H9 (cell line): ENCODE measurements around the gene KLK2. TPM values are rescaled to one million over a fixed set of nuclear protein-coding genes. Genes with fewer than 3 reads are reported as not detected.

Experiments
- DNase-seq: peaks from one replicate; pipeline ENCODE4 v3.0.0-alpha.2; 2017
- H2AFZ ChIP-seq: one replicate; pipeline ENCODE4 v1.6.1; 2013; ENCODE audit warnings: mild to moderate bottlenecking, low read length, control low read depth, moderate library complexity
- H2AK5ac ChIP-seq: 2 replicates; pipeline ENCODE4 v1.6.1; 2013; ENCODE audit warnings: low read length, control low read depth, mixed read lengths; ENCODE audit not compliant: insufficient read length
- H2BK120ac ChIP-seq: one replicate; pipeline ENCODE4 v1.6.1; 2013; ENCODE audit warnings: low read depth, mild to moderate bottlenecking, low read length, control low read depth, inconsistent platforms; ENCODE audit not compliant: poor library complexity, severe bottlenecking
- H2BK12ac ChIP-seq: 2 replicates; pipeline ENCODE4 v1.6.1; 2013; ENCODE audit warnings: low read length, control low read depth, mixed read lengths, low read depth; ENCODE audit not compliant: insufficient read length
- H2BK15ac ChIP-seq: 2 replicates; pipeline ENCODE4 v1.6.1; 2013; ENCODE audit warnings: low read depth, low read length, control low read depth
- H2BK20ac ChIP-seq: one replicate; pipeline ENCODE4 v1.6.1; 2013; ENCODE audit warnings: low read depth, mild to moderate bottlenecking, low read length, control low read depth, inconsistent platforms; ENCODE audit not compliant: poor library complexity, severe bottlenecking
- H2BK5ac ChIP-seq: 2 replicates; pipeline ENCODE4 v1.6.1; 2013; ENCODE audit warnings: low read length, control low read depth, mixed read lengths; ENCODE audit not compliant: insufficient read length
- H3K14ac ChIP-seq: 2 replicates; pipeline ENCODE4 v1.6.1; 2013; ENCODE audit warnings: low read length, control low read depth; ENCODE audit not compliant: insufficient read depth
- H3K18ac ChIP-seq: 2 replicates; pipeline ENCODE4 v1.6.1; 2013; ENCODE audit warnings: low read depth, mild to moderate bottlenecking, mixed read lengths, low read length, control low read depth; ENCODE audit not compliant: insufficient read length
- H3K23ac ChIP-seq: 2 replicates; pipeline ENCODE4 v1.6.1; 2013; ENCODE audit warnings: low read length, control low read depth, mixed read lengths, low read depth; ENCODE audit not compliant: insufficient read length
- H3K23me2 ChIP-seq: 2 replicates; pipeline ENCODE4 v1.6.1; 2013; ENCODE audit warnings: low read depth, mild to moderate bottlenecking, mixed read lengths, low read length, control low read depth; ENCODE audit not compliant: insufficient read length, poor library complexity, severe bottlenecking
- H3K27ac ChIP-seq: 2 replicates; pipeline ENCODE4 v1.5.1; 2013; ENCODE audit warnings: low read length, control low read depth, mixed read lengths, low read depth; ENCODE audit not compliant: insufficient read length
- H3K27me3 ChIP-seq: 2 replicates; pipeline ENCODE4 v1.6.1; 2013; ENCODE audit warnings: low read length, control low read depth, inconsistent platforms; ENCODE audit not compliant: insufficient read depth
- H3K4ac ChIP-seq: 2 replicates; pipeline ENCODE4 v1.6.1; 2013; ENCODE audit warnings: low read depth, mild to moderate bottlenecking, control low read depth, inconsistent platforms, low read length, moderate library complexity
- H3K4me1 ChIP-seq: 2 replicates; pipeline ENCODE4 v1.6.1; 2013; ENCODE audit warnings: low read length, control low read depth, inconsistent platforms; ENCODE audit not compliant: insufficient read depth
- H3K4me2 ChIP-seq: 2 replicates; pipeline ENCODE4 v1.6.1; 2013; ENCODE audit warnings: low read length, control low read depth, mixed read lengths; ENCODE audit not compliant: insufficient read length, insufficient read depth
- H3K56ac ChIP-seq: 2 replicates; pipeline ENCODE4 v1.6.1; 2013; ENCODE audit warnings: low read depth, mild to moderate bottlenecking, mixed read lengths, low read length, control low read depth; ENCODE audit not compliant: insufficient read length
- H3K79me1 ChIP-seq: 2 replicates; pipeline ENCODE4 v1.6.1; 2013; ENCODE audit warnings: low read depth, mild to moderate bottlenecking, moderate library complexity, low read length, control low read depth, inconsistent platforms; ENCODE audit not compliant: insufficient read depth, poor library complexity, severe bottlenecking
- H3K79me2 ChIP-seq: 2 replicates; pipeline ENCODE4 v1.6.1; 2013; ENCODE audit warnings: low read length, control low read depth, inconsistent platforms; ENCODE audit not compliant: insufficient read depth
- H3K9ac ChIP-seq: 2 replicates; pipeline ENCODE4 v1.6.1; 2013; ENCODE audit warnings: low read length, control low read depth, mixed read lengths; ENCODE audit not compliant: insufficient read length; ENCODE audit errors: extremely low read depth
- H3K9me3 ChIP-seq: one replicate; pipeline ENCODE4 v1.6.1; 2013; ENCODE audit warnings: low read depth, low read length, inconsistent platforms; ENCODE audit not compliant: control insufficient read depth
- H3T11ph ChIP-seq: one replicate; pipeline ENCODE4 v1.6.1; 2013; ENCODE audit warnings: mild to moderate bottlenecking, low read length, control low read depth, inconsistent platforms
- H4K20me1 ChIP-seq: one replicate; pipeline ENCODE4 v1.6.1; 2013; ENCODE audit not compliant: control insufficient read depth, insufficient read length, insufficient read depth
- H4K5ac ChIP-seq: 2 replicates; pipeline ENCODE4 v1.6.1; 2013; ENCODE audit warnings: low read depth, mild to moderate bottlenecking, mixed read lengths, low read length, control low read depth; ENCODE audit not compliant: insufficient read length
- H4K8ac ChIP-seq: replicated peaks from 2 replicates; pipeline ENCODE4 v1.6.1; 2013; ENCODE audit warnings: low read length, control low read depth, mixed read lengths, low read depth; ENCODE audit not compliant: insufficient read length
- H4K91ac ChIP-seq: 2 replicates; pipeline ENCODE4 v1.6.1; 2013; ENCODE audit warnings: low read depth, mild to moderate bottlenecking, moderate library complexity, mixed read lengths, low read length, control low read depth; ENCODE audit not compliant: insufficient read length
- H3K27ac Mint-ChIP-seq, 3 experiments: 2 replicates in 2 of 3; 3 replicates in 1 of 3; pipeline ENCODE4 v1.8.0; 2020 to 2021; ENCODE audit warnings: mixed read lengths in 3 of 3, mild to moderate bottlenecking in 1 of 3, moderate library complexity in 1 of 3
- H3K27me3 Mint-ChIP-seq: 2 replicates; pipeline ENCODE4 v1.8.0; 2021; ENCODE audit warnings: low read depth, mild to moderate bottlenecking, moderate library complexity, mixed read lengths
- H3K36me3 Mint-ChIP-seq, 3 experiments: 2 replicates in 2 of 3; 3 replicates in 1 of 3; pipeline ENCODE4 v1.8.0; 2020 to 2021; ENCODE audit warnings: low read depth in 3 of 3, mixed read lengths in 3 of 3; ENCODE audit not compliant: insufficient read depth in 1 of 3
- H3K4me1 Mint-ChIP-seq, 2 experiments: 2 replicates each; pipeline ENCODE4 v1.8.0; 2020; ENCODE audit warnings: mixed read lengths in 2 of 2
- H3K4me3 Mint-ChIP-seq, 2 experiments: 2 replicates in 1 of 2; 3 replicates in 1 of 2; pipeline ENCODE4 v1.8.0; 2020 to 2021; ENCODE audit warnings: mild to moderate bottlenecking in 2 of 2, mixed read lengths in 2 of 2, moderate library complexity in 1 of 2
- H3K9me3 Mint-ChIP-seq, 2 experiments: 2 replicates in 1 of 2; 3 replicates in 1 of 2; pipeline ENCODE4 v1.8.0; 2020; ENCODE audit warnings: mild to moderate bottlenecking in 2 of 2, mixed read lengths in 2 of 2, moderate library complexity in 1 of 2
- CTCF ChIP-seq: fragments of 200-600 bp; sonication (generic); conservative IDR thresholded peaks from 3 replicates; pipeline ENCODE4 v1.8.0; 2021; ENCODE audit warnings: antibody characterized with exemption, mild to moderate bottlenecking
- WGBS: extraction: QIAGEN DNeasy Blood & Tissue Kit; methylation state at CpG from one replicate; pipeline ENCODE4 v1.1.7; 2013; ENCODE audit warnings: missing lambda C conversion rate, low lambda C conversion rate, mixed read lengths; ENCODE audit not compliant: insufficient read length; ENCODE audit errors: extremely low coverage; 5-methylcytosine and 5-hydroxymethylcytosine counted together
- total RNA-seq: library from RNA; stranded (reverse); gene quantifications from 2 replicates; pipeline ENCODE4 v1.2.1, GENCODE V29; 2021

Gene KLK2
- total RNA-seq, 1 experiment from 2014 or later, result not detected

- H3T11ph ChIP-seq, result no peak overlapping the region
- H3K4ac ChIP-seq, result no peak overlapping the region
- no peaks in the 10 kb centered on the region; the same call in 1 of the 2 replicates for H3K4me1 ChIP-seq
- no peak overlapping the region for H2AK5ac ChIP-seq
- H3K79me1 ChIP-seq, result no peaks in the 10 kb centered on the region
- H3K4me1 Mint-ChIP-seq, result peaks cover 18 to 19% of the 10 kb centered on the region in 2 experiments
- H2BK12ac ChIP-seq, result no peak overlapping the region
- no CpG with 5 or more reads among the region's 2 CpGs for WGBS
- H4K8ac ChIP-seq, result no peak overlapping the region
- H2BK15ac ChIP-seq, result no peak overlapping the region
- no peaks in the 10 kb centered on the region for H3K23me2 ChIP-seq
- no peak overlapping the region for H4K5ac ChIP-seq
- H3K56ac ChIP-seq, result no peak overlapping the region
- H4K20me1 ChIP-seq, result no peaks in the 10 kb centered on the region
- no peak overlapping the region for H3K4me3 Mint-ChIP-seq
- H3K36me3 Mint-ChIP-seq, result no peaks in the 10 kb centered on the region
- no peak overlapping the region for H2AFZ ChIP-seq
- no peak overlapping the region for H2BK120ac ChIP-seq
- no peak overlapping the region for H3K4me2 ChIP-seq
- no peak overlapping the region for H4K91ac ChIP-seq
- H3K23ac ChIP-seq, result no peak overlapping the region
- no peak overlapping the region for H3K27ac Mint-ChIP-seq
- no peaks in the 10 kb centered on the region for H3K79me2 ChIP-seq
- no peak overlapping the region for H3K9ac ChIP-seq
- H3K9me3 Mint-ChIP-seq, result 0 out of 5 replicates have a peak, but pooled peaks cover 0 to 2% of the 10 kb centered on the region in 2 experiments
- no peaks in the 10 kb centered on the region for H3K9me3 ChIP-seq
- H2BK5ac ChIP-seq, result no peak overlapping the region
- no peak overlapping the region for H2BK20ac ChIP-seq
- H3K27me3 Mint-ChIP-seq, result peaks cover 46% of the 10 kb centered on the region
- no peak for TF ChIP-seq CTCF
- no peak overlapping the region for H3K18ac ChIP-seq
- H3K14ac ChIP-seq, result no peak overlapping the region
- DNase-seq, result no peak
- no peaks in the 10 kb centered on the region for H3K27me3 ChIP-seq
- H3K27ac ChIP-seq, result no peak overlapping the region
Measured at GRCh38 chr19:50925734-50926133, 52.5 kb downstream of the KLK2 start.
